WI38 (cell line): Measurements from ENCODE around the gene IL17RB.
A peak's percentile ranks its signal among the peaks of the same experiment; 100 is the strongest.

Experiments used
- H3K4me3 ChIP-seq: 2 replicates; pipeline ENCODE4 v1.5.1; 2011; ENCODE audit warnings: low read depth, mild to moderate bottlenecking, control low read depth, low read length
- TF ChIP-seq, protein P1 (sequence below): IDR thresholded peaks from 2 replicates; pipeline ENCODE4 v1.5.1; 2012; ENCODE audit warnings: low read depth, mild to moderate bottlenecking, control low read depth, low read length

IL17RB gene

GRCh38 chr3:53885239-53885638 is 38.9 kb downstream of the IL17RB start:
- H3K4me3 ChIP-seq = no peak overlapping the region
- TF ChIP-seq, protein P1, sequence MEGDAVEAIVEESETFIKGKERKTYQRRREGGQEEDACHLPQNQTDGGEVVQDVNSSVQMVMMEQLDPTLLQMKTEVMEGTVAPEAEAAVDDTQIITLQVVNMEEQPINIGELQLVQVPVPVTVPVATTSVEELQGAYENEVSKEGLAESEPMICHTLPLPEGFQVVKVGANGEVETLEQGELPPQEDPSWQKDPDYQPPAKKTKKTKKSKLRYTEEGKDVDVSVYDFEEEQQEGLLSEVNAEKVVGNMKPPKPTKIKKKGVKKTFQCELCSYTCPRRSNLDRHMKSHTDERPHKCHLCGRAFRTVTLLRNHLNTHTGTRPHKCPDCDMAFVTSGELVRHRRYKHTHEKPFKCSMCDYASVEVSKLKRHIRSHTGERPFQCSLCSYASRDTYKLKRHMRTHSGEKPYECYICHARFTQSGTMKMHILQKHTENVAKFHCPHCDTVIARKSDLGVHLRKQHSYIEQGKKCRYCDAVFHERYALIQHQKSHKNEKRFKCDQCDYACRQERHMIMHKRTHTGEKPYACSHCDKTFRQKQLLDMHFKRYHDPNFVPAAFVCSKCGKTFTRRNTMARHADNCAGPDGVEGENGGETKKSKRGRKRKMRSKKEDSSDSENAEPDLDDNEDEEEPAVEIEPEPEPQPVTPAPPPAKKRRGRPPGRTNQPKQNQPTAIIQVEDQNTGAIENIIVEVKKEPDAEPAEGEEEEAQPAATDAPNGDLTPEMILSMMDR = no peak

- no peak overlapping the region for H3K4me3 ChIP-seq
- TF ChIP-seq, protein P1 = no peak
Observed at GRCh38 chr3:53887446-53887845, 41.1 kb downstream of the IL17RB start.

DNA sequence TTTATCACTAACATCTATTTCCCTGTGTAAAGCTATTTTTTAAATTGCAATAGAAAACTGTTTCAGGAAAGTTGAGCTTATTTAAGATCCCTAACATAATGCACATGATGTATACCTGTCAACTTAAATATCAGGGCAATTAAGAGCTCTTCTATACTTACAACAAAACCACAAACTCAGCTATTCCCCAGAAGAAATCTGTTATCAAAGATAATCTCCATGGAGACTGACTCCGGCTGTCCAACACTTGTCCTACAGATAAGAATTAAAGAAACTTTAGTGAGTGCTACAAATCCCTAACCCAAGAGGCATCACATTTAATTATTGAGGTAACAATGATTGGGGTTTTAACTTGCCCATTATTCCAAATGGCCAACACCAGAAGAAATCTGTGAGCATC is 41.9 kb downstream of the IL17RB start:
- H3K4me3 ChIP-seq = no peak overlapping the region
- TF ChIP-seq, protein P1 = no peak

DNA sequence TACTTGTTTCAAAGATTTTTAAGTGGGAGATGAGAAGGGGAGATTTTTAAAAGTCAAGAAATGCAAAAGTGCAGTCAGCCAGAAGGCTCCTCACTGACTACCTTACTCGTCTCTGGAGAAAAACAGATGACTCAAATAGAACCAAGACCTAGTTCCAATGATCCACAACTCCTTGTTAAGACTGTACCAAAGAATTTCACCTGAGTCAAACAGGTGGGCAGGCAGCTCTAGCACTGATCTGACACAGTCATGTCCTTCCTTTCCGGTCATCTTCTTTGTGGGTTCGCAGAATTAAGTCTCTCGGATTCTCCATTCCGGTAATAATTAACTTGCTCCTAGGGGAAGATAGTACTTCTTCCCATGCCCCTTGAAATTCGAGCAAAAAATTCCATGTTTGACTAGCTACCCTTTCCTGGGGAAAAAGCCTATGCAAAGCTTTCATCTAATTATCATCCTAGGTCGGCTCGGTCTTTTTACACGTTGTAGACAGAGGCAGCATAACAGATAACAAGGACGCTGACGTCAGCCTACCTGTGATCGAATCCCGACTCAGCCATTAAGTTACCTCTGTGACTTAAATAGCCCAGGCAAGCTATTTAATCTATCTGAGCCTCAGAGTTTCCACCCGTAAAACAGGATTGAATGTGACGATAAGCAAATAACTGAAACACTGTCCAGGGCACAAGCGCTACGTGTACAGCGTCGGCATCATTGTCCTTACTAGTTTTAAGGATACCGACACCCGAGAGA is 44.5 kb downstream of the IL17RB start:
- TF ChIP-seq, protein P1 = no peak
- peak overlapping the region; percentile 97 for H3K4me3 ChIP-seq

- TF ChIP-seq, protein P1 = no peak
Observed at GRCh38 chr3:53891497-53892285, 45.3 kb downstream of the IL17RB start, which contains the start of gene SELENOK. Gene SELENOK, minus strand, starts transcription at chr3:53891859.

DNA sequence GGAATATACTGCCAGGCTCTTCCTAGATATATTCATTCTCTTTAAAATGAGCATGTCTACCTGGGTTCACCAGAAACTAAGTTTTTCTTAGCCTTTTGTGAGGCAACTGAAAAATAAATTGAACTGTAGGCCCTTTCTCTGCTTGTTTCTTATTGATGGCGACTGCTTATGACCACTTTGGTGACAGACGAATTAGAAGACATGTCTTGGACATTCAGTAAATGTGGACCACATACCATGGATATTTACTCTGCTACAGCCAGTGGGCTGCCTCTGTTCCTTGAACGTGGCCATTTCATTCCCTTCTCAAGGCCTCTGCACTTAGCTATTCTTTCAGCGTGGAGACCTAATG is 45.9 kb downstream of the IL17RB start:
- TF ChIP-seq, protein P1 = no peak
- peak overlapping the region; percentile 97 for H3K4me3 ChIP-seq

More at GRCh38 chr3:53891497-53892285, 45.3 kb downstream of the IL17RB start, which contains the start of gene SELENOK:
- peak within 1 kb of the TSS; percentile 97 for H3K4me3 ChIP-seq

DNA sequence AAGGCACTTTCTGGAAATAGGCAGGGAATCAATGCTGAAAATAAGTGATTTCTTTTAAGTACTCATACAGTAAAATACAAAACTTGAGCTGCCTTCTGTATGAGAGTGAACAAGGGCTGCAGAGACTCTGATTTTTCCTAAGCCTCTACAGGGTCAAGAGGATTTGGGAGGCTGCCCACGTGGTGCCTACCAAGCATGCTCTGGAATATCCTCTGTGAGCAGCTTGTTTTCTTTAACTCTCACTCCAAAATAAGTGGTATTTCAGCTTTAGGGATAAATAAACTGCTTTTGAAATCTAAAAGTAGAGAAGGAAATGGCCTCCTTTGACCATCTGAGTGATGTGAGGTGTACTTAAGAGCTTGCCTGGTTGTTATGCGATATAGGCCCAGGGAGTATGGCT is 53.4 kb downstream of the IL17RB start:
- H3K4me3 ChIP-seq = no peak overlapping the region
- TF ChIP-seq, protein P1 = no peak
